Activated CD4-positive, alpha-beta T cell treated with anti-CD3 and anti-CD28 coated beads, Interleukin-10, Interleukin-2, amounts not matched to agents 100 ng/mL and 50 ng/mL, durations not matched to agents 16 hours and 8 hours (primary cell): ENCODE measurements around the gene OR4D1.

ENCODE experiments used
- DNase-seq: peaks from one replicate; pipeline ENCODE4 v3.0.0-alpha.2; 2020

Gene OR4D1

DNA sequence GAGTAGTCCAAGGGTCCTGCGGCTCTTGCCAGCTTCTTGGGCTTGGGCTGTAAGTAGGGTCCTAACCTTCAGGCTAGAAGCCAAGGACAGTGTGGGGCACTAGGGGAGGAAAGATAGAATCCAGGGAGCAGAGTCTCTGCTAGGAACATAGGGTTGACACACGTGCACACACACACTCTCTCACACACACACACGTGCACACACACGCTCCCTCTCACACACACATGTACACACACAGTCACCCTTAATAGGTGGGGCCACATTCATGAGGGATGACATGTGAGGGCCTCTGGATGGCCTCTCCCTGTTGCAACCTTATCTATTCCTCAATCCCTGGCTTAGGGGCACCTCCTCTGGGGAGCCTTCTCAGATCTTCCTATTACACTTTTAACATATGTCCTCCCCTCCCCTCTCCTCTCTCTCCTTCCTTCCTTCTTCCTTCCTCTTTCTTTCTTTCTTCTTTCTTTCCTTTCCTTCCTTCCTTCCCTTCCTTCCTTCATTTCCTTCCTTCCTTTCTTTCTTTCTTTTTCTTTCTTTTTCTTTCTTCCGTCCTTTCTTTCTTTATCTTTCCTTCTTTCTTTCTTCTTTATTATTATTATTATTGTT, 47.4 kb downstream of the OR4D1 start:
- no peak for DNase-seq

DNA sequence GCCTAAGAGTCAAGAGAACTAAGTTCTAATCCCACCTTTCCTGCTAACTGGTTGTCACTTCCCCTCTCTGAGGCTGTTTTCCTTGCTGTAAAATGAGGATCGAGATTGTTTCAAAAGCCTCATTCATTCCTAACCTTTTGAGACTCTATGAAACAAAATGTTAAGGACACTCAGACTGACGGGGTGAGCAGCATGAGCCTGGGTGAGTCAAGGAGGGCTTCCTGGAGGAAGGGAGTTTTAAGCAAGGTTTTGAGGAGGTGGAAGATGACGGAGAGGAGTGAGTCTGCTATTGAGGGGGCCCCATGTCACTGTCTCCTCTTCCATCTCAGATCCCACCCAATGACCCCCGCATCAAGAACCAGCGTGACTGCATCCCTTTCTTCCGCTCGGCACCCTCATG, 48.4 kb downstream of the OR4D1 start:
- no peak for DNase-seq

DNA sequence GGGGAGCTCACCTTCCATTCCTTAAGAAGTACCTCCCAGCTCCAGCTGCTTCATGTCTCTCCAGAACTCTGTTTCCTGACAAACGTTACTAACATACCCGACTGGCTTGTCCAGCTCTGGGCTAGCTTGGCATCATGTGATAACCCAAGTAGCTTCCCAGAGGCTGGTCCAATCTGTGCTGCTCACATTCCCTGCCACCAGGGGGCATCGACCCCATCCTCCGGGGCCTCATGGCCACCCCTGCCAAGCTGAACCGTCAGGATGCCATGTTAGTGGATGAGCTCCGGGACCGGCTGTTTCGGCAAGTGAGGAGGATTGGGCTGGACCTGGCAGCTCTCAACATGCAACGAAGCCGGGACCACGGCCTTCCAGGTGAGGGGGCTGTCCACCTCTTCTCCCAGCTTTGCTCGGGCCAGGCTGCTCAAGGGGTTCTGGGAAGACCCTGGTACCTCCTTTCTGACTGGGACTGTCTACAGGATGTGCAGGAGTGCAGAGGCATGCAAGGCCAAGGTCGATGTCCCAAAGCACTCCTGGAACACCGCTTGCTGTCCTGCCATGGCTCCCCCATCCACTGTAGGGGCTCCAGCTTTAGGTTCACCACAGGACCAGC, 51.9 kb downstream of the OR4D1 start:
- peak; percentile 69 for DNase-seq

DNA sequence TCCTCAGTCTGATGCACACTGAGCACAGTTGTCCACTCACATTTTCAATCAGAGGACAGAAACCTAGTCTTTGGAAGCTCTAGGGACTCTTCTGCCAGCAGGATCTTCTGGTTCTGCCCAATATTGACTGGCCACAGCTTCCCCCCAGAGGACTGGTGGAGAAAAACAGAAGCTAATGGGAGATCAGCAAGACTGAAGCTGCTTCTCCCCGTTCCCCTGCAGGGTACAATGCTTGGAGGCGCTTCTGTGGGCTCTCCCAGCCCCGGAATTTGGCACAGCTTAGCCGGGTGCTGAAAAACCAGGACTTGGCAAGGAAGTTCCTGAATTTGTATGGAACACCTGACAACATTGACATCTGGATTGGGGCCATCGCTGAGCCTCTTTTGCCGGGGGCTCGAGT, 54.7 kb downstream of the OR4D1 start:
- DNase-seq = no peak

DNA sequence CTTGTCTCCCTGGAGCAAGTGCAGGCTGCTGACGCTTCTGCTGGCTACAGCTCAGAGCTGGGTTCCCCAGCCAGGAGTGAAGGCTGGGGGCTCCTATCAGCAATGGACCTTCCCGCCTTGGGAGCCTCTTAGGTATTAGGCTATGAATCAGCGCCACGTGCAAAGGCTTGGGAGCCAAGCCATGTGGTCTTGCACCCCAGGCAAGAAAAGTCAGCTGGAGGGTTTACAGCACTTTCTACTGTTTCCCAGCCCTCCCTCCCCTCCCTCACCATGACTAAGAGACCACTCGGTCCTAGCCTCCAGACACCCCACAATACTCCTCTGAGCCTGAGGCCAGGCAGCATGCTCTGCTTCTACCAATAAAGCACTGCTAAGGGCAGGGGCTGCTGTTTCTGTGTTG, 56.6 kb downstream of the OR4D1 start:
- no peak for DNase-seq

DNA sequence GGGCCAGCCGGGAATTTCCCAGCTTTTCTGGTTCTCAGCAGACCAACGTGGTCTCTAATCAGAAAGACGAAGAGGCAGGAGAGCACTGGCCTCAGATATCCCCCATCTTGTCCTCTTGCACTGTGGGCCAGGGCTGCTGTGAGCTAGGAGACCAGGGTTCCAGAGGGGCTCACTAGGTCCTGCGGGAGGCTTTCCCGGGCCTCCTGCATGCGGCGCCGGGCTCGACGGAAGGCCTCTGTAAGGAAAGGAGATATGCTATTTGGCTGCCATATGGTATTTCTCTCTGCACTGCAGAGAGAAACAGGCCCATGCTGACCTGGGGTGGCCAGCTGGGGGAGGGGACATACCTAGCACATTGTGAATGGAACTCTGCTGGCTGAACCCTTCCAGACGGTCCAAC, 57.8 kb downstream of the OR4D1 start:
- DNase-seq = no peak

DNA sequence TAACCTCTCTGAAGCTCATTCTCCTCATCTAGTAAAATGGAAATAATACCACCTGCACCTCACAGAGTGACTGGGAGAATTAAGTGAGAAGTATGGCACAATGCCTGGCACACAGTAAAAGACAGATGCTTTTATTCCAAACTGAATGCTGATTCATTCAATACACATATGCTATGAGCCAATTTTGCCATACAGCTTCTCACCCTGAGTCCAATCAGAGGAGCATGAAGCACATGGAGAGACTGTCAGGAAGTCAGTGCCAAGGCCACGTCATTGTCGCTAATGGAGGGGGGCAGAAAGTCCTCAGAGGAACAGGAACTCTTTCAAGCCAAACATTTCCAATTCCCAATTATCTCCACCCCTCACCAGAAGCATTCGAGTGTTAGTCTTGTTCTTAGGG, 59.3 kb downstream of the OR4D1 start:
- no peak for DNase-seq

DNA sequence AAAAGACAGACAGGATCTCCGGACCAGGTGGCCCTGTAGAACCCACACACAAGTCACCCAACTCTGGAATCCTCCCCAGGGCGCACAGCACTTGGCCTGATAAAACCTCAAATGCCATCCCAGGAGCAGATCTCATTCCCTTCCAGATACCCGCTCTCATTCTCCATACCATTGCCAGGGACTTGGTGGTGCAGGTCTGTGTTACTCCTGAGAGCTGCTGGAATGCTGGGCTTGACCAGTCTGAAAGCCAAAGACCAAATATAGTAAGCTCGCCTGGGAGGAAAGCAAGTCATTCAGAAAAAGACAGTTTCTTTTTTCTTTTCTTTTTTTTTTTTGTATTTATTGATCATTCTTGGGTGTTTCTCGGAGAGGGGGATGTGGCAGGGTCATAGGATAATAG, 60.2 kb downstream of the OR4D1 start:
- DNase-seq = no peak
